OCI-M2 (cell line): Measurements from ENCODE around the gene LGALS4.
"Not testable (repeated sequence)": the region's sequence is repeated elsewhere in the genome, so short reads cannot be mapped to it uniquely, and the experiment has no call there.

Experiments used
- DNase-seq: peaks from one replicate; lab custom pipeline; 2025; ENCODE audit not compliant: unreplicated experiment; lab: John Stamatoyannopoulos, UW

Gene LGALS4

DNA sequence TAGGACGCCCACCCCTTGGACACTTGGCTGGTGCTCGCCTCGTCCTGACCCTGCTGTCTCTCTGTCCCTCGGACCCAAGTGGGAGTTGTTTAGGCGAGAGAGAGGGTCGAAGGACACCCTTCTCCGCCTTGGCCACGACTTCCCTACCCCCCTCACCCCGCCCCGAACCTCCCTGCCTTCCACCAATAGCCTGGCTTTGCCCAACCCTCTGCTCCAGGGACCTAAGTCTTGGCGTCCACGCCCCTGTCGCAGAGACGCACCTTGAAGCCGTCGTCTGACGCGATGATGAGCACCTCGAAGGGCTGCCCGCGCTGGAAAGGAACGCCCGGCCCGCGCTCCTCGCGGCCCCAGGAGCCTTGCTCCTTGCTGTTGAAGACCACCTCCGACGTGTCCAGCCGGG, 41.2 kb downstream of the LGALS4 start:
- not testable (repeated sequence) for DNase-seq

DNA sequence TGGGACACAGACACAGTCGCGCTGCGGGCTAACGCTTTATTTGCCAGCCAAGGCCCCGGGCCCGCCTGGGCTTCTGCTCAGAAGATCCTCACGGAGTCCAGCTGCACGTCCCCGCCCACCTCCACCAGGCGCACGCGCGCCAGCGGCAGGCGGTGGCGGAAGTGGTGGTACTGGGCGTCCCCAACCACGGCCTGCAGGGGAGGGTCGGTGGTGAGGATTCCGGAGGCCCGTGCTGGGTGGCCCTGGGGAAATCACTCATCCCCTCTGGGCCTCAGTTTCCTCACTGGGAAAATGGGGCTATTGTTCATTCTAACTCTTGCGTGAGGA, 41.8 kb downstream of the LGALS4 start:
- DNase-seq = not testable (repeated sequence)

DNA sequence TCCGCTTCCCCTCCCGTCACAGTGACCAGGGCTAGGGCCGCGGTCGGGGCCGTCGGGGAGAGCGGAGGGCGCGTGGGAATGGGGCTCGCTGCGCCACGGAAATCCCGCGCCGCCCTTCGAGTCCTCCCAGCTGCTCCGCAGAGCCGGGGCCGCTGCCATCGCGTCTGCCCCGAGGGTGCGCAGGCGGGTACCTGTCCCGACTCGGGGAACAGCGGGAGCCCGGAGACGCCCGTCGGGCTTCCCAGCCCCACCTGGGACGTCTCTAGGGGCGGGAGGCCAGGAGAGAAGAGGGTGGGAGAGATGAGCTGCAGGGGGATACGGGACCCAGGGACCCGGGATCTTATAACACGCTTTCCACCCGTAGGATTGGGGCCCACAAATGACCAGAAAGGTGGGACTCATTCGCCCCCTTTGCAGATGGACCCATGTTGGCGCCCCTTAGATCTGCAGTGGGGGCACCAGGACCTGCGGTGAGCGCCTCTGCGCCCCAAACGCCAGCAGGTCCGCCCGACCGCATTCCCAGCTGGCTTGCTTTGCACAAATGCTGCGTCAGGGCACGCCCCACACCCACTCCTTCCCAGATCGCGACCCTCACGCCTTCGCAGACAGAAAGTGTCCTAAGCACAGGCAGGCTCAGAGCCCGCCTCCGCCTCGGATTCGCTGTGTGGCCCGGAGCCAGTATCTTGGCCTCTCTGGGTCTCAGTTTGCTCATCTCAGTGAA, 42.4 kb downstream of the LGALS4 start:
- not testable (repeated sequence) for DNase-seq

DNA sequence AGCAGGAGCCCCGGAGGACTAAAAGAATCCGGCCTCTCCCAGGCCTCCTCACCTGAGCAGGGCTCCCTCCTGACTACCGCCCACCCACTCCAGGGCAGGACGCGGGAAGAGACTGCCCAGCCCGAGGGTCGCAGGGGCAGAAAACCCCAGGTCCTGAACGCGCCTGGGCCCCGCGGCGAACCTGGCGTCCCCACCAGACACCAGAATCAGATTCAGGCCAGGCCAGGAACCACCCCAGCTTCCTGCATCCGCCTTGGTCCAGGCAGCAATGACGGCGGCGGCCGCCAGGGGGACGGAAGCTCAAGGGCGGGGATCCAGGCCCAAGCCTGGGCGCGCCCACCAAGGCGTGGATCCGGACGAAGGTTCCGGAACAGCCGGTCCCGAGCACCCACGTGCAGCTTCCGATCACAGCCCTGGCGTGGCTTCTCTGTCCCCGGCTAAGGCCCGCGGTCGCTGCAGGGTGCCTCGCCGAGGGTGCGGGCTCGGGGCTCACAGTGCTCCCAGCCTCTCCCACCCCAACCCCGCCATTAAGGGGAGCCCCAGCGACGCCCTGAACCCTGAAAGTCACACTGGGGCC, 43.0 kb downstream of the LGALS4 start:
- DNase-seq = no peak

DNA sequence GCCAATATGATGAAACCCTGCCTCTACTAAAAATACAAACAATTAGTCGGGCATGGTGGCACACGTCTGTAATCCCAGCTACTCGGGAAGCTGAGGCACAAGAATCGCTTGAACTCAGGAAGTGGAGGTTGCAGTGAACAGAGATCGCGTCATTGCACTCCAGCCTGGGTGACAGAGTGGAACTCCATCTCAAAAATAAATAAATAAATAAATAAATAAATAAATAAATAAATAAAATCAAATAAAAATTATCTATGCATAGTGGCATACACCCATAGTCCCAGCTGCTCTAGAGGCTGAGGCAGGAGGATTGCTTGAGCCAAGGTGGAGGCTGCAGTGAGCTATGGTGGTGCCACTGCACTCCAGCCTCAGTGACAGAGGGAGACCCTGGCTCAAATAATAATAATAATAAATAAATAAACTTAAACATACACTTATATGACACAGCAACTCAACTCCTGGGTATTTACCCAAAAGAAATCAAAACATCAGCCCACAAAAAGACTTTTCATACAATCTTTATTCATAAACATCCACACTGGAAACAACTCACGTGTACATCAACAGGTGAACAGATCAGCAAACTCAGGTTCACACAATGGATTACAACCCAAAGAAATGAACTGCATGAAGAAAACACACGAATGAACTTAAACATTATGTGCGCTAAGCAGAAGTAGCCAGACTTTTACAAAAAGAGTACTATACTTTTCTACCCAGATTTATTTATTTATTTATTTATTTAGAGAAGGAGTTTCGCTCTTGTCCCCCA, 46.3 kb downstream of the LGALS4 start:
- no peak for DNase-seq

DNA sequence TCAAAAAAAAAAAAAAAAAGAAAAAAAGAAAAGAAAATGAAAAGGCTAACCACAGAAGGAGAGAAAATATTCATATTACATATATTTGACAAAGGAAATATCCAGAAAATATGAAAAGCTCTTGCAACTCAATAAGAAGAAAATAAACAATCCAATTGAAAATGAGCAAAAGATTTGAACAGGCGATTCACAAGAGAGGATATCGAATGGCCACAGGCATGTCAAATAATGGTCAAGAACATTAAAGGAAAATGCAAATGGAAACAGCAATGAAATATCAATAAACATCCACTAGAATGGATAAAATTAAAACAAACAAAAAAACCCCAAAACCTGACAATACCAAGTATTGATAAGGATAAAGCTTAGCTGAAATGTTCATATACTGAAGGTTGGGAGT, 47.5 kb downstream of the LGALS4 start:
- DNase-seq = no peak

DNA sequence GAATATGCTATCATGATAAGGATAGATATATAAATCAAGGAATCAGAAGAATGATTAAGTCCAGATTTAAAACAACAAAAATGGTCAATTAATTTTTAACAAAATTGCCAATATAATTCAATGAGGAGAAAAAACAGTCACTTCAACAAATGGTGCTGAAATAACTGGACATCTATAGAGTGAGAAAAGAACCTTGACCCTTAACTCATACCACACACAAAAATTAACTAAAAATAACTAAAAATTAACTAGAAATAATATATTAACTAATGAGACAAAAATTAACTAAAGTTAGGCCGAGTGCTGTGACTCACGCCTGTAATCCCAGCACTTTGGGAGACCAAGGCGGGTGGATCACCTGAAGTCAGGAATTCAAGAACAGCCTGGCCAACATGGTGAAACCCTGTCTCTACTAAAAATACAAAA, 48.9 kb downstream of the LGALS4 start:
- DNase-seq = no peak

DNA sequence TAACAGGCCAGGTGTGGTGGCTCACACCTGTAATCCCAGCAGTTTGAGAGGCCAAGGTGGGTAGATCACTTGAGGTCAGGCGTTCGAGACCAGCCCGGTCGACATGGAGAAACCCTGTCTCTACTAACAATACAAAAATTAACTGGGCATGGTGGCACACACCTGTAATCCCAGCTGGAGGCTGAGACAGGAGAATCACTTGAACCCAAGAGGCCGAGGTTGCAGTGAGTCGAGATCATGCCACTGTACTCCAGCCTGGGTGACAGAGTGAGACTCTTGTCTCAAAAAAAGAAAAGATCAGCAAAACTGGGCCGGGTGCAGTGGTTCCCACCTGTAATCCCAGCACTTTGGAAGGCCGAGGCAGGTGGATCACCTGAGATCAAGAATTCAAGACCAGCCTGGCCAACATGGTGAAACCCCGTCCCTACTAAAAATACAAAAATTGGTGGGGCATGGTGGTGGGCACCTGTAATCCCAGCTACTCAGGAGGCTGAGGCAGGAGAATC, 50.8 kb downstream of the LGALS4 start:
- DNase-seq = not testable (repeated sequence)

DNA sequence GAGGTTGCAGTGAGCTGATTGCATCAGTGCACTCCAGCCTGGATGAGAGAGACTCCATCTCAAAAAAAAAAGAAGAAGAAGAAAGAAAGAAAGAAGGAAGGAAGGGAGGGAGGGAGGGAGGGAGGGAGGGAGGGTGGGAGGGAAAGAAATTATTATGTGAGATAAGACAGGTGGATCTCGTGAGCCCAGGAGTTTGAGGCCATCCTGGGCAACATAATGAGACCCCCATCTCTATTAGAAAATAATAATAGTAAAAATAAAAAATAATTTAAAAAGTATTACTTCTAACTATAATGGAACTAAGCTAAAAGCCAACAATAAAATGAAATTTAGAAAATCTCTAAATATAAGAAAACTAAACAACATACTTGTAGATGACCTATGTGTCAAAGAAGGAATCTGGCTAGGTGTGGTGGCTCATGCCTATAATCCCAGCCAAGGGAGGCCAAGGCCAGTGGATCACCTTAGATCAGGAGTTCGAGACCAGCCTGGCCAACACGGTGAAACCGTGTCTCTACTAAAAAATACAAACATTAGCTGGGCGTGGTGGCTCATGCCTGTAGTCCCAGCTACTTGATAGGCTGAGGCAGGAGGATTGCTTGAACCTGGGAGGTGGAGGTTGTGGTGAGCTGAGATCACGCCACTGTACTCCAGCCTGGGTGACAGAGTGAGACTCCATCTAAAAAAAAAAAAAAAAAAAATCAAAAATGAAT, 51.8 kb downstream of the LGALS4 start:
- DNase-seq = not testable (repeated sequence)

DNA sequence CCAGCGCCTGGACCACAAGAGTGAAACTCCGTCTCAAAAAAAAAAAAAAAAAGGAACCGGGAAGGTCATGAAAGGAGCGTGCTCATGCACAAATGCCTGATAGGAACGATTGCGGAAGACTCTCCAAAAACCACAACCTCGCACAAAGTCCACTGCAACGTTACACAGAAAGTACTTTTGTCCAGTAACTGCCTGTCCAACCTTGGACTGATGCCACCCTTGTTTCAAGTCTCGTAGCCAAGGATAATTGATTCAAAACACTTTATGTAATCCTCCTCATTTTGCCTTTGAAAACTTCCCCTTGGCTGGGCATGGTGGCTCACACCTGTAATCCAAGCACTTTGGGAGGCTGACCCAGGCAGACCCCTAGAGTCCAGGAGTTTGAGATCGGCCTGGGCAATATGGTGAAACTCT, 53.1 kb downstream of the LGALS4 start:
- DNase-seq = no peak

DNA sequence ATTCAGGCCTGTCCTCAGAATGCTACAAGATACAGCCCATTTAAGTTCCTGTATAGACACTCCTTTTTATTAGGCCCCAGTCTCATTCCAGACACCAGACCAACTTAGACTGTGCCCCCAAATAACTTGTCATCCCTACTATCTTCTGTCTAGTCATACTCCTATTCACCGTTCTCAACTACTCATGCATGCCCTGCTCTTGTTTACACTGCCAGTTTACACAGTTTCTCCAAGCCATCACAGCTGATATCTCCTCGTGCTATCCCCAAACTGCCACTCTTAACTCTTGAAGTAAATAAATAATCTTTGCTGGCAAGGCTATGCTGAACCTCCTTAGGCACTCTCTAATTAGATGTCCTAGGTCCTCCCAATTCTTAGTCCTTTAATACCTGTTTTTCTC, 58.5 kb downstream of the LGALS4 start:
- not testable (repeated sequence) for DNase-seq

DNA sequence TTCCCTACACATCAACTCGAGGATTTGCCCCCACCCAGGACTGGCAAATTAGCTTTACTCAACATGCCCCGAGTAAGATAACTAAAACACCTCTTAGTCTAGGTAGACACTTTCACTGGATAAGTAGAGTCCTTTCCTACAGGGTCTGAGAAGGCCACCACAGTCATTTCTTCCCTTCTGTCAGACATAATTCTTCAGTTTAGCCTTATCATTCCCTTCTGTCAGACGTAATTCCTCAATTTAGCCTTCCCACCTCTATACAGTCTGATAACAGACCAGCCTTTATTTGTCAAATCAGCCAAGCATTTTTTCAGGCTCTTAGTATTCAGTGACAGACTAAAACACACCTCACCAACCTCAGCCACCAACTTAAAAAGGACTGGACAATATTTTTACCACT, 59.0 kb downstream of the LGALS4 start:
- not testable (repeated sequence) for DNase-seq
